Measurements from ENCODE around the gene ZNF146. TPM values are rescaled to one million over a fixed set of nuclear protein-coding genes. Genes with fewer than 3 reads are reported as not detected.
A peak's percentile ranks its signal among the peaks of the same experiment; 100 is the strongest.
"Not testable (repeated sequence)": the region's sequence is repeated elsewhere in the genome, so short reads cannot be mapped to it uniquely, and the experiment has no call there.

ZNF146 gene
- 10 to 100 TPM; 16.2 to 33.0 (median 27.0) TPM for total RNA-seq
- long read RNA-seq, partial matches to known transcripts = 0 of 7 reads
- long read RNA-seq, other reads (novel, unspliced or antisense) = 3 of 7 reads

- under 1% methylated on average over 34 of the region's 73 CpGs for WGBS (ENCODE audit: insufficient coverage, low coverage, low lambda C conversion rate, missing lambda C conversion rate)
- Histone ChIP-seq H3K27me3 (no peaks in the 10 kb centered on the region), H3K9me3 (no peaks in the 10 kb centered on the region), H3K4me1 (peaks cover 0 to 5% (median 2%) of the 10 kb centered on the region in 4 donors), H3K4me3 (peak within 1 kb of the TSS; percentile 69 to 83 (median 81)), H3K36me3 (peaks cover 0 to 6% (median 0%) of the 10 kb centered on the region in 4 donors), H3K27ac (peak within 1 kb of the TSS; percentile 90 to 94 (median 94))
- DNase-seq (peak; percentile 98 to 99 (median 98)), ATAC-seq (peak; percentile 94 to 97 (median 96))
- TF ChIP-seq CTCF (IDR thresholded peaks at IDR 0.05) (peak in 1 of 4 donors; percentile 26), POLR2A (IDR thresholded peaks at IDR 0.05) (peak; percentile 82)
- intact Hi-C loops (cut with DNase I) = no loop called here
Observed at GRCh38 chr19:36214386-36215275, at the start of gene ZNF146, which contains the start of gene ZNF565. Gene ZNF146 (plus strand): TSS chr19:36215106. CDS start chr19:36236441, 21,335 bp downstream. Gene ZNF565 (minus strand): TSS chr19:36214665. CDS start chr19:36201985, 12,680 bp downstream.

GRCh38 chr19:36169084-36169760 lies 45.7 kb upstream of the ZNF146 start:
- no peaks in the 10 kb centered on the region for H3K36me3 ChIP-seq
- H3K4me3 ChIP-seq = no peak overlapping the region
- DNase-seq (no peak), ATAC-seq (peak in 2 of 4 donors; percentile 18 to 37)
- TF ChIP-seq POLR2A (IDR thresholded peaks at IDR 0.05) = no peak
- no peak for TF ChIP-seq CTCF (IDR thresholded peaks at IDR 0.05)
- no peaks in the 10 kb centered on the region for H3K9me3 ChIP-seq
- intact Hi-C loops (cut with DNase I) = no loop called here
- H3K27ac ChIP-seq = no peak overlapping the region
- H3K27me3 ChIP-seq = no peaks in the 10 kb centered on the region
- H3K4me1 ChIP-seq = no peaks in the 10 kb centered on the region
- 66% methylated on average over 9 of the region's 9 CpGs for WGBS (ENCODE audit: insufficient coverage, low coverage, low lambda C conversion rate, missing lambda C conversion rate)

GRCh38 chr19:36172852-36173251 lies 42.1 kb upstream of the ZNF146 start:
- no peak for TF ChIP-seq CTCF (IDR thresholded peaks at IDR 0.05)
- TF ChIP-seq POLR2A (IDR thresholded peaks at IDR 0.05) = no peak
- Histone ChIP-seq H3K9me3 (no peaks in the 10 kb centered on the region), H3K36me3 (no peaks in the 10 kb centered on the region), H3K27me3 (no peaks in the 10 kb centered on the region), H3K4me3 (no peak overlapping the region), H3K27ac (no peak overlapping the region), H3K4me1 (no peaks in the 10 kb centered on the region)
- no peak for DNase-seq
- no peak for ATAC-seq
- intact Hi-C loops (cut with DNase I) = loop anchor here in 1 of 2 donors (5.0 kb wide), 1 partner anchor 46 kb away; no protein-coding TSS in a partner anchor
- 87% methylated on average over 4 of the region's 5 CpGs for WGBS (ENCODE audit: insufficient coverage, low coverage, low lambda C conversion rate, missing lambda C conversion rate)

- intact Hi-C loops (cut with DNase I) = loop anchor here in 1 of 2 donors (5.0 kb wide), 1 partner anchor 47 kb away; no protein-coding TSS in a partner anchor
- not testable (repeated sequence) for H3K9me3 ChIP-seq, H3K4me1 ChIP-seq, DNase-seq, H3K36me3 ChIP-seq, ATAC-seq, H3K27ac ChIP-seq, H3K27me3 ChIP-seq, H3K4me3 ChIP-seq
- WGBS (ENCODE audit: insufficient coverage, low coverage, low lambda C conversion rate, missing lambda C conversion rate) = 65% methylated on average over 7 of the region's 8 CpGs
Observed at GRCh38 chr19:36173846-36174245, 41.1 kb upstream of the ZNF146 start.

GRCh38 chr19:36179077-36179476 lies 35.8 kb upstream of the ZNF146 start:
- H3K27me3 ChIP-seq; H3K27ac ChIP-seq; intact Hi-C loops (cut with DNase I); H3K9me3 ChIP-seq; DNase-seq; H3K4me1 ChIP-seq; H3K4me3 ChIP-seq; ATAC-seq: not testable (repeated sequence)
- WGBS (ENCODE audit: insufficient coverage, low coverage, low lambda C conversion rate, missing lambda C conversion rate) = 64% methylated on average over 2 of the region's 2 CpGs
- H3K36me3 ChIP-seq = peaks cover 0 to 14% (median 4%) of the 10 kb centered on the region in 4 donors

Measured in right lobe of liver (tissue), 6 donors.